IPS-NIHi7 (cell line): Measurements from ENCODE around the gene MLLT3.
"Not testable (repeated sequence)": the region's sequence is repeated elsewhere in the genome, so short reads cannot be mapped to it uniquely, and the experiment has no call there.

Experiments
- DNase-seq: peaks from one replicate; pipeline ENCODE4 v3.0.0; 2012; ENCODE audit warnings: mixed read lengths; ENCODE audit errors: extremely low spot score

Gene MLLT3

GRCh38 chr9:20597862-20598261 lies 24.4 kb downstream of the MLLT3 start:
- DNase-seq = no peak

GRCh38 chr9:20594608-20595007 lies 27.7 kb downstream of the MLLT3 start:
- no peak for DNase-seq

GRCh38 chr9:20593537-20593936 lies 28.8 kb downstream of the MLLT3 start:
- DNase-seq = no peak

- no peak for DNase-seq
Measured at GRCh38 chr9:20593105-20593504, 29.2 kb downstream of the MLLT3 start.

GRCh38 chr9:20592673-20593072 lies 29.6 kb downstream of the MLLT3 start:
- no peak for DNase-seq

GRCh38 chr9:20591223-20591622 lies 31.1 kb downstream of the MLLT3 start:
- no peak for DNase-seq

- DNase-seq = no peak
Measured at GRCh38 chr9:20584968-20585643, 37.2 kb downstream of the MLLT3 start.

GRCh38 chr9:20583088-20583487 lies 39.2 kb downstream of the MLLT3 start:
- not testable (repeated sequence) for DNase-seq

- no peak for DNase-seq
Measured at GRCh38 chr9:20582150-20582549, 40.1 kb downstream of the MLLT3 start.

- DNase-seq = no peak
Measured at GRCh38 chr9:20580673-20581072, 41.6 kb downstream of the MLLT3 start.

- DNase-seq = no peak
Measured at GRCh38 chr9:20579524-20580314, 42.6 kb downstream of the MLLT3 start.

GRCh38 chr9:20573023-20573422 lies 49.3 kb downstream of the MLLT3 start:
- DNase-seq = no peak

GRCh38 chr9:20570756-20571155 lies 51.5 kb downstream of the MLLT3 start:
- DNase-seq = no peak

GRCh38 chr9:20570087-20570486 lies 52.2 kb downstream of the MLLT3 start:
- DNase-seq = no peak

- DNase-seq = no peak
Measured at GRCh38 chr9:20569525-20569924, 52.8 kb downstream of the MLLT3 start.

- no peak for DNase-seq
Measured at GRCh38 chr9:20568400-20568799, 53.9 kb downstream of the MLLT3 start.

GRCh38 chr9:20566401-20566800 lies 55.9 kb downstream of the MLLT3 start:
- DNase-seq = no peak

- DNase-seq = no peak
Measured at GRCh38 chr9:20564650-20565049, 57.6 kb downstream of the MLLT3 start.

GRCh38 chr9:20563917-20564316 lies 58.4 kb downstream of the MLLT3 start:
- DNase-seq = no peak

GRCh38 chr9:20562051-20562450 lies 60.2 kb downstream of the MLLT3 start:
- DNase-seq = no peak

GRCh38 chr9:20561531-20561930 lies 60.8 kb downstream of the MLLT3 start:
- no peak for DNase-seq

GRCh38 chr9:20559231-20559890 lies 62.9 kb downstream of the MLLT3 start:
- DNase-seq = no peak

GRCh38 chr9:20558566-20559016 lies 63.7 kb downstream of the MLLT3 start:
- peak; percentile 36 for DNase-seq
